OCI-LY3 (cell line): ENCODE data around the gene C16orf74.

Source experiments
- EZH2phosphoT487 ChIP-seq: fragments of 200-600 bp; shearing (Covaris generic); IDR thresholded peaks from 2 replicates; pipeline ENCODE4 v1.6.1; 2018; ENCODE audit warnings: antibody characterized with exemption, mixed run types, low read depth
- TF ChIP-seq, protein P1 (sequence below): fragments of 200-600, 300-600 bp; sonication (generic); IDR thresholded peaks from 2 replicates; pipeline ENCODE4 v1.5.1; 2014; ENCODE audit warnings: antibody characterized with exemption, low read length, low read depth

DNA sequence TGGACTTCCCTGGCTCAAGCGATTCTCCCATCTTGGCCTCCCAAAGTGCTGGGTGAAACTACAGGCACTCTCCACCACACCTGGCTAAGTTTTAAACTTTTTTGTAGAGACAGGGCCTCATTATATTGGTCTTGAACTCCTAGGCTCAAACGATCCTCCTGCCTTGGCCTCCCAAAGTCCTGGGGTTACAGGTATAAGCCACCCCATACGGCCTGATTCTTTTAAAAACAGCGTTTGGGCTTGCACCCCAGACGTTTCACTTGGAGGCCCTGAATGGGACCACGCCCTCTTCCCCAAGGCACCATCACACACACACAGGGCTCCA, 32.8 kb downstream of the C16orf74 start:
- TF ChIP-seq, protein P1, sequence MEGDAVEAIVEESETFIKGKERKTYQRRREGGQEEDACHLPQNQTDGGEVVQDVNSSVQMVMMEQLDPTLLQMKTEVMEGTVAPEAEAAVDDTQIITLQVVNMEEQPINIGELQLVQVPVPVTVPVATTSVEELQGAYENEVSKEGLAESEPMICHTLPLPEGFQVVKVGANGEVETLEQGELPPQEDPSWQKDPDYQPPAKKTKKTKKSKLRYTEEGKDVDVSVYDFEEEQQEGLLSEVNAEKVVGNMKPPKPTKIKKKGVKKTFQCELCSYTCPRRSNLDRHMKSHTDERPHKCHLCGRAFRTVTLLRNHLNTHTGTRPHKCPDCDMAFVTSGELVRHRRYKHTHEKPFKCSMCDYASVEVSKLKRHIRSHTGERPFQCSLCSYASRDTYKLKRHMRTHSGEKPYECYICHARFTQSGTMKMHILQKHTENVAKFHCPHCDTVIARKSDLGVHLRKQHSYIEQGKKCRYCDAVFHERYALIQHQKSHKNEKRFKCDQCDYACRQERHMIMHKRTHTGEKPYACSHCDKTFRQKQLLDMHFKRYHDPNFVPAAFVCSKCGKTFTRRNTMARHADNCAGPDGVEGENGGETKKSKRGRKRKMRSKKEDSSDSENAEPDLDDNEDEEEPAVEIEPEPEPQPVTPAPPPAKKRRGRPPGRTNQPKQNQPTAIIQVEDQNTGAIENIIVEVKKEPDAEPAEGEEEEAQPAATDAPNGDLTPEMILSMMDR: no peak
- TF ChIP-seq EZH2phosphoT487: no peak
